Measurements from ENCODE around the gene CBX1. TPM values are rescaled to one million over a fixed set of nuclear protein-coding genes. Genes with fewer than 3 reads are reported as not detected.
"Not testable (repeated sequence)": the region's sequence is repeated elsewhere in the genome, so short reads cannot be mapped to it uniquely, and the experiment has no call there.

Gene CBX1
- total and polyA plus RNA-seq, 7 donors: 26.6 to 69.6 (median 34.8) TPM

DNA sequence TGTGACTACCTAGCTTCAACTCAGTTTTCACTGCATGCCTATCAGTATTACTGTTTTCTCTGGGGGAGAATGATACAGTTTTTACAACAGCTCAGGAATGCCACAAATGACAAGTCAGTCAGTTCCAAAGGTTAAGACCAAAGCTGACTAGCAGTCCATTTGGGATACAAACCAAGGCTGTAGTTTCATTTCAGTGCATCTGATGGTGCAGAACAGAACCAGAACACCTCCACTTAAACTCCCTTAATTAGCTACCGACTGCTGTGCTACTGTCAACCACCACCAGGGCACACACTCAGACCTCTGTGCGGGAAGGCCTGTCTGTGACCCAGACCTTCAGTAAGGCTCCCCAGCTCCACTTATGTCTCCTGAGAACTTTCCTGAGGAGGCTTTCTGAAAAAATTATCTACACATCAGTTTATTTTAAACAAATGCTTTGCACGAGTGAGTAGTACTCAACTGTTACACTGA, 32.8 kb downstream of the CBX1 start:
- Histone ChIP-seq H3K9me3 (no peaks in the 10 kb centered on the region), H3K27ac (peak overlapping the region; percentile 92), H3K36me3 (ENCODE audit: insufficient read depth in 1 of 2, low read depth in 1 of 2) (peaks cover 5 to 22% of the 10 kb centered on the region in 2 donors), H3K27me3 (ENCODE audit: insufficient read depth in 3 of 3, low read length in 2 of 3) (no peaks in the 10 kb centered on the region), H3K4me3 (no peak overlapping the region), H3K4me1 (peaks cover 41% of the 10 kb centered on the region)
- TF ChIP-seq, protein P1, sequence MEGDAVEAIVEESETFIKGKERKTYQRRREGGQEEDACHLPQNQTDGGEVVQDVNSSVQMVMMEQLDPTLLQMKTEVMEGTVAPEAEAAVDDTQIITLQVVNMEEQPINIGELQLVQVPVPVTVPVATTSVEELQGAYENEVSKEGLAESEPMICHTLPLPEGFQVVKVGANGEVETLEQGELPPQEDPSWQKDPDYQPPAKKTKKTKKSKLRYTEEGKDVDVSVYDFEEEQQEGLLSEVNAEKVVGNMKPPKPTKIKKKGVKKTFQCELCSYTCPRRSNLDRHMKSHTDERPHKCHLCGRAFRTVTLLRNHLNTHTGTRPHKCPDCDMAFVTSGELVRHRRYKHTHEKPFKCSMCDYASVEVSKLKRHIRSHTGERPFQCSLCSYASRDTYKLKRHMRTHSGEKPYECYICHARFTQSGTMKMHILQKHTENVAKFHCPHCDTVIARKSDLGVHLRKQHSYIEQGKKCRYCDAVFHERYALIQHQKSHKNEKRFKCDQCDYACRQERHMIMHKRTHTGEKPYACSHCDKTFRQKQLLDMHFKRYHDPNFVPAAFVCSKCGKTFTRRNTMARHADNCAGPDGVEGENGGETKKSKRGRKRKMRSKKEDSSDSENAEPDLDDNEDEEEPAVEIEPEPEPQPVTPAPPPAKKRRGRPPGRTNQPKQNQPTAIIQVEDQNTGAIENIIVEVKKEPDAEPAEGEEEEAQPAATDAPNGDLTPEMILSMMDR (IDR thresholded peaks at IDR 0.05): no peak
- WGBS, 3 donors: 64 to 80% (median 76%) methylated on average over 3 of the region's 3 CpGs
- intact Hi-C loops (cut with DNase I): no loop called here
- no peak for ATAC-seq
- no peak for DNase-seq

DNA sequence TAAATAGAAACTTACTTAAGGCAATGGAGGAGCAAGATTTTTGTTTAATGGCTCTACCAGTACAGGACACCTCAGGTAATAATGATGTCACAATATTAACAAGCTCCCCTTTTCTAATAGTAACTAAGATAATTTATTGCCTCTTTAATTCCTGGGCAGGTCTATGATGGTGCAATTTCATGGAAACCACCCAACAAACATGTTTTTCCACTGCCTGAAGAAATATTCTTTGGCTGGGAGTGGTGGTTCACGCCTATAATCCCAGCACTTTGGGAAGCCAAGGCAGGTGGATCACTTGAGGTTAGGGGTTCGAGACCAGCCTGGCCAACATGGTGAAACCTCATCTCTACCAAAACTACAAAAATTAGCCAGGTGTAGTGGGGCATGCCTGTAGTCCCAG, 33.5 kb downstream of the CBX1 start:
- peak overlapping the region; percentile 92 for H3K27ac ChIP-seq
- DNase-seq; H3K9me3 ChIP-seq; ATAC-seq; intact Hi-C loops (cut with DNase I); H3K4me3 ChIP-seq; H3K27me3 ChIP-seq (ENCODE audit: insufficient read depth in 3 of 3, low read length in 2 of 3): not testable (repeated sequence)
- WGBS, 3 donors: 45 to 69% (median 45%) methylated on average over 2 of the region's 2 CpGs
- H3K36me3 ChIP-seq (ENCODE audit: insufficient read depth in 1 of 2, low read depth in 1 of 2): peaks cover 5 to 30% of the 10 kb centered on the region in 2 donors
- peaks cover 45% of the 10 kb centered on the region for H3K4me1 ChIP-seq

DNA sequence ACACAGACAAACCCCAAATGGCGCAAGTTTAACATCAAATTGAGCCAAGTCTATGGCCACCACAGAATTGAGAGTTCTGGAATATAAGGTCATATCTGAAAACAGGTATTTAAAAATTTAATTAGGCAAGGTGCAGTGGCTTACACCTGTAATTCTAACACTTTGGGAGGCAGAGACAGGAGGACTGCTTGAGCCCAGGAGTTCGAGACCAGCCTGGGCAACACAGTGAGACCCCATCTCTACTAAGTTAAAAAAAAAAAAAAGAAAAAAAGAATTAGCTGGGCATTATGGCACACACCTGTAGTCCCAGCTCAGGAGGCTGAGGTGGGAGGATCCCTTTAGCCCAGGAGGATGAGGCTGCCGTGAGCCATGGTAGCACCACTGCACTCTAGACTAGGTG, 34.0 kb downstream of the CBX1 start:
- peak overlapping the region; percentile 92 for H3K27ac ChIP-seq
- no peak for DNase-seq
- no peaks in the 10 kb centered on the region for H3K9me3 ChIP-seq
- WGBS, 3 donors: 96 to 100% (median 98%) methylated on average over 3 of the region's 3 CpGs
- no peak overlapping the region for H3K4me3 ChIP-seq
- ATAC-seq: no peak
- TF ChIP-seq, protein P1 (IDR thresholded peaks at IDR 0.05): no peak
- peaks cover 5 to 35% of the 10 kb centered on the region in 2 donors for H3K36me3 ChIP-seq (ENCODE audit: insufficient read depth in 1 of 2, low read depth in 1 of 2)
- no peaks in the 10 kb centered on the region for H3K27me3 ChIP-seq (ENCODE audit: insufficient read depth in 3 of 3, low read length in 2 of 3)
- peaks cover 51% of the 10 kb centered on the region for H3K4me1 ChIP-seq
- intact Hi-C loops (cut with DNase I): no loop called here

DNA sequence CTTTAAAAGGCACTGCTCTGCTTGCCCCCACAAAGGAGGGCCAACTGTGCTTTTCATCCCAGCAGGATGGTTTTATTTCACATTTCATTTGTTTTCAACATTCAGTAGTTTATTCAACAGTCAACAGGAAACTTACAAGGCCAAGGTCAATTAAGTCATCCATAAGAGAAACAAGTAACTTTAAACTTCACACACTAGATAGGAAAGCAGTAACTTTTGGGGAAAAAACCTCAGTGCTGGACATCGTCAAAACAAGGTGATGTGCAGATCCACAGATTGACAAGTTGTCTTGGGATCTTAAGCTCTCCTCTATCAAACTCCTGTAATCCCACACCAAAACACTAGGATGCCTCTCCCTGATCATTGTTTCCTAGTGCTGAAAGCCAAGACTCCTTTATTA, 34.6 kb downstream of the CBX1 start:
- intact Hi-C loops (cut with DNase I): no loop called here
- Histone ChIP-seq H3K4me3 (no peak overlapping the region), H3K9me3 (no peaks in the 10 kb centered on the region), H3K4me1 (peaks cover 57% of the 10 kb centered on the region), H3K36me3 (ENCODE audit: insufficient read depth in 1 of 2, low read depth in 1 of 2) (peaks cover 8 to 40% of the 10 kb centered on the region in 2 donors), H3K27me3 (ENCODE audit: insufficient read depth in 3 of 3, low read length in 2 of 3) (no peaks in the 10 kb centered on the region), H3K27ac (peak overlapping the region; percentile 92)
- ATAC-seq (no peak), DNase-seq (no peak)
- TF ChIP-seq, protein P1 (IDR thresholded peaks at IDR 0.05): no peak
- WGBS, 3 donors: 55 to 71% (median 69%) methylated on average over 1 of the region's 1 CpG

DNA sequence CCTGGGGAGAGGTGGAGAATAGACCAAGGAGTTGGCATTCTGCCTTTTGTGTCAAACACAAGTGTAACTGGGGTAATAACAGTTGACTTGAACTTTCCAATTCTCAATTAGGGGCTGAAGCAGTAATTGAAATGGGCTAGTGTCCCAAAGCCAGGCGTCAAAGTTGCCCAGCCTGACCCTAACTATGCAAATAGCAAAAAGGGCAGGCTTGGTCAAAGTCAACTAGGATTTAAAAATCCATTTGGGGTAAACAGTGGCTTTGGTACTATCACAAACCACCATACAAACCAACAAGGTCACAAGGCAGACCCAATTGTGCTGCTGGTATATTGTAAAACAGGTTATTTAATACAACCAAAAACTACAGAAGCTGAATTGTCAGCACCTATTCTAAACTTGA, 35.1 kb downstream of the CBX1 start:
- DNase-seq (no peak), ATAC-seq (no peak)
- Histone ChIP-seq H3K36me3 (ENCODE audit: insufficient read depth in 1 of 2, low read depth in 1 of 2) (peaks cover 9 to 40% of the 10 kb centered on the region in 2 donors), H3K9me3 (no peaks in the 10 kb centered on the region), H3K4me1 (peaks cover 59% of the 10 kb centered on the region), H3K27ac (peak overlapping the region; percentile 92), H3K4me3 (no peak overlapping the region), H3K27me3 (ENCODE audit: insufficient read depth in 3 of 3, low read length in 2 of 3) (no peaks in the 10 kb centered on the region)
- intact Hi-C loops (cut with DNase I): no loop called here
- TF ChIP-seq, protein P1 (IDR thresholded peaks at IDR 0.05): no peak
- WGBS, 3 donors: 50 to 70% (median 65%) methylated on average over 1 of the region's 1 CpG

Measured in psoas muscle (tissue), 8 donors.